A549 (cell line): Measurements from ENCODE around the gene CACNB1. TPM values are rescaled to one million over a fixed set of nuclear protein-coding genes. Genes with fewer than 3 reads are reported as not detected.
A peak's percentile ranks its signal among the peaks of the same experiment; 100 is the strongest.

Source experiments
- ATAC-seq, 2 experiments: fragments of 200-7000 bp in 1 of 2; fragments of >200 bp in 1 of 2; cut with Nextera tagmentation in 1 of 2; cut with Tn5 transposase in 1 of 2; 3 replicates each; pipeline versions ENCODE4 v1.8.0 to v1.9.1; 2018 to 2020; ENCODE audit warnings: mild to moderate bottlenecking in 1 of 2, moderate library complexity in 1 of 2
- CTCF ChIA-PET: fragments of 300-600 bp; sonication (Branson Sonifier 250); formaldehyde crosslinking; extraction: SDS; loops from one replicate; lab custom pipeline; 2021; ENCODE audit warnings: antibody characterized with exemption, inconsistent platforms; lab: Yijun Ruan, JAX
- POLR2A ChIA-PET: fragments of 350-600 bp; formaldehyde crosslinking; extraction: SDS; loops from one replicate; lab custom pipeline; 2021; ENCODE audit warnings: antibody characterized with exemption, inconsistent platforms; lab: Yijun Ruan, JAX
- DNase-seq, 2 experiments: peaks; one replicate each; pipeline versions ENCODE4 v3.0.0 to v3.0.0-alpha.2; 2011 to 2016; ENCODE audit warnings: low read depth in 1 of 2, low spot score in 1 of 2
- FAIRE-seq: peaks from 2 replicates; lab custom pipeline; 2011; peaks lifted over from hg19 to GRCh38; lab: Jason Lieb, UNC
- H3K27ac ChIP-seq, 2 experiments: fragments of >200 bp; sonication (Bioruptor Twin); formaldehyde crosslinking; 3 replicates each; pipeline ENCODE4 v1.5.1; 2016 to 2017
- H3K4me1 ChIP-seq: fragments of >200 bp; sonication (Bioruptor Twin); formaldehyde crosslinking; 3 replicates; pipeline ENCODE4 v1.6.1; 2016
- H3K4me2 ChIP-seq: fragments of >200 bp; sonication (Bioruptor Twin); formaldehyde crosslinking; 3 replicates; pipeline ENCODE4 v1.6.1; 2016
- H3K4me3 ChIP-seq: fragments of >200 bp; sonication (Bioruptor Twin); formaldehyde crosslinking; 3 replicates; pipeline ENCODE4 v1.5.1; 2016
- H3K9me3 ChIP-seq: fragments of >200 bp; sonication (Bioruptor Twin); formaldehyde crosslinking; 3 replicates; pipeline ENCODE4 v1.6.1; 2016
- BHLHE40 ChIP-seq: IDR thresholded peaks from 2 replicates; pipeline ENCODE4 v1.6.1; 2012; ENCODE audit warnings: low read depth, low read length, inconsistent platforms
- CEBPB ChIP-seq, 2 experiments: fragments of >200 bp in 1 of 2; sonication (Bioruptor Twin) in 1 of 2; formaldehyde crosslinking in 1 of 2; IDR thresholded peaks; 2 replicates each; pipeline ENCODE4 v1.6.1; 2012 to 2016
- CHD4 ChIP-seq: fragments of 200-600 bp; sonication (generic); IDR thresholded peaks from 2 replicates; pipeline ENCODE4 v1.6.1; 2016; ENCODE audit warnings: antibody characterized with exemption, mild to moderate bottlenecking, borderline replicate concordance
- FOSB ChIP-seq: fragments of 250-450 bp; sonication (Bioruptor Pico); IDR thresholded peaks from 2 replicates; pipeline ENCODE4 v1.5.0; 2020; ENCODE audit warnings: mild to moderate bottlenecking, moderate library complexity
- FOSL2 ChIP-seq, 2 experiments: fragments of 450-650 bp in 1 of 2; fragments of >200 bp in 1 of 2; sonication (Bioruptor Twin) in 1 of 2; formaldehyde crosslinking; IDR thresholded peaks; 2 replicates each; pipeline versions ENCODE4 v1.5.0 to v1.6.1; 2016 to 2020; ENCODE audit warnings: mild to moderate bottlenecking in 1 of 2, moderate library complexity in 1 of 2
- FOXS1 ChIP-seq: fragments of 250-450 bp; sonication (Bioruptor Pico); IDR thresholded peaks from 2 replicates; pipeline ENCODE4 v1.5.0; 2020; ENCODE audit warnings: mild to moderate bottlenecking, moderate library complexity
- HDAC2 ChIP-seq: fragments of 200-600 bp; sonication (generic); IDR thresholded peaks from 2 replicates; pipeline ENCODE4 v1.6.1; 2016
- JUN ChIP-seq, 2 experiments: fragments of >200 bp; sonication (Bioruptor Twin); formaldehyde crosslinking; IDR thresholded peaks; 2 replicates in 1 of 2; 3 replicates in 1 of 2; pipeline ENCODE4 v1.6.1; 2016 to 2017
- KDM1A ChIP-seq: fragments of 200-600 bp; sonication (generic); IDR thresholded peaks from 2 replicates; pipeline ENCODE4 v1.6.1; 2016; ENCODE audit warnings: low read depth, mild to moderate bottlenecking
- KDM5A ChIP-seq: fragments of 200-600 bp; sonication (generic); IDR thresholded peaks from 2 replicates; pipeline ENCODE4 v1.6.1; 2016; ENCODE audit warnings: antibody characterized with exemption, mild to moderate bottlenecking
- MYC ChIP-seq: IDR thresholded peaks from 2 replicates; pipeline ENCODE4 v1.6.1; 2012; ENCODE audit warnings: mild to moderate bottlenecking, inconsistent platforms, low read length, improper control_type of control experiment, borderline replicate concordance
- NFE2L2 ChIP-seq: fragments of 150-350 bp; conservative IDR thresholded peaks from 2 replicates; pipeline ENCODE4 v1.6.1; 2014; ENCODE audit warnings: low read length
- PHF8 ChIP-seq: fragments of 200-600 bp; sonication (generic); IDR thresholded peaks from 2 replicates; pipeline ENCODE4 v1.6.1; 2016; ENCODE audit warnings: low read depth, mild to moderate bottlenecking, antibody characterized with exemption, moderate library complexity, borderline replicate concordance
- POLR2A ChIP-seq: IDR thresholded peaks from 2 replicates; pipeline ENCODE4 v1.6.1; 2012; ENCODE audit warnings: mild to moderate bottlenecking, low read length
- TP53 ChIP-seq: fragments of 250-450 bp; sonication (Bioruptor Pico); IDR thresholded peaks from 2 replicates; pipeline ENCODE4 v1.5.0; 2021; ENCODE audit warnings: mild to moderate bottlenecking, moderate library complexity
- WGBS: methylation state at CpG from one replicate; pipeline ENCODE4 v1.1.6; 2017; ENCODE audit errors: missing lambda C conversion rate; 5-methylcytosine and 5-hydroxymethylcytosine counted together
- polyA plus RNA-seq, 4 experiments: library from polyadenylated mRNA; depleted of rRNA in 3 of 4; stranded (reverse); fragments of >200 nt; fragmentation: RNase III in 1 of 4; extraction: RNeasy Plus Mini Kit Qiagen cat#74134 plus additional on column Dnase treatment in 1 of 4; gene quantifications; 2 replicates in 3 of 4; 3 replicates in 1 of 4; pipeline ENCODE4 v1.2.3, GENCODE V29; 2011 to 2017
- TF ChIP-seq, protein P1 (sequence below): fragments of 450-650 bp; IDR thresholded peaks from 2 replicates; pipeline ENCODE4 v1.6.1; 2014; ENCODE audit warnings: antibody characterized with exemption
- TF ChIP-seq, protein P2 (sequence below): IDR thresholded peaks from 2 replicates; pipeline ENCODE4 v1.6.1; 2012; ENCODE audit warnings: low read depth, borderline replicate concordance
- TF ChIP-seq, protein P3 (sequence below): IDR thresholded peaks from 2 replicates; pipeline ENCODE4 v1.6.1; 2012
- TF ChIP-seq, protein P4 (sequence below): IDR thresholded peaks from 2 replicates; pipeline ENCODE4 v1.6.1; 2012

CACNB1 gene
- polyA plus RNA-seq, 2 of the 4 experiments (the other 2 are of a cell fraction), result 3.6 to 3.9 TPM

DNA sequence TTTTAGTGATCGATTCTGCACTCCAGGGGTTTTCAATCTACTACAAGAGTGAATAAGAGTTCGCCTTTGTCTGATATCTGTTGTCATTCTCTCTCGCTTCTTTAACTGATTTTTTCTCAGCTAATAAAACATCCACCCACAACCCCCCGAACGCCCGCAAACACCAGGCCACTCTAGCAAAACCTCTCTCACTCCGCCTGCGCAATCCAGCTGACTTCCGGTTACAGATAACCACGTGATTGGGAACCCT lies 2.3 kb upstream of the CACNB1 start:
- TF ChIP-seq BHLHE40 (no peak), FOSL2 (IDR thresholded peaks at IDR 0.05) (no peak), FOSL2 (CRISPR knock-in tag; IDR thresholded peaks at IDR 0.05) (no peak), KDM5A (no peak), FOXS1 (CRISPR knock-in tag) (no peak), CEBPB (IDR thresholded peaks at IDR 0.05) (peak in 1 of 2 experiments; percentile 87; a peak in 2 of 4 replicates), KDM1A (no peak), FOSB (CRISPR knock-in tag) (no peak), POLR2A (peak; percentile 30; the same call in 1 of the 2 replicates), TP53 (CRISPR knock-in tag) (no peak)
- TF ChIP-seq, protein P1, sequence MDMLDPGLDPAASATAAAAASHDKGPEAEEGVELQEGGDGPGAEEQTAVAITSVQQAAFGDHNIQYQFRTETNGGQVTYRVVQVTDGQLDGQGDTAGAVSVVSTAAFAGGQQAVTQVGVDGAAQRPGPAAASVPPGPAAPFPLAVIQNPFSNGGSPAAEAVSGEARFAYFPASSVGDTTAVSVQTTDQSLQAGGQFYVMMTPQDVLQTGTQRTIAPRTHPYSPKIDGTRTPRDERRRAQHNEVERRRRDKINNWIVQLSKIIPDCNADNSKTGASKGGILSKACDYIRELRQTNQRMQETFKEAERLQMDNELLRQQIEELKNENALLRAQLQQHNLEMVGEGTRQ, result peak; percentile 95
- TF ChIP-seq, protein P2, sequence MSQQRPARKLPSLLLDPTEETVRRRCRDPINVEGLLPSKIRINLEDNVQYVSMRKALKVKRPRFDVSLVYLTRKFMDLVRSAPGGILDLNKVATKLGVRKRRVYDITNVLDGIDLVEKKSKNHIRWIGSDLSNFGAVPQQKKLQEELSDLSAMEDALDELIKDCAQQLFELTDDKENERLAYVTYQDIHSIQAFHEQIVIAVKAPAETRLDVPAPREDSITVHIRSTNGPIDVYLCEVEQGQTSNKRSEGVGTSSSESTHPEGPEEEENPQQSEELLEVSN, result peak; percentile 7; the same call in 1 of the 2 replicates
- WGBS, result 2% methylated on average over 10 of the region's 10 CpGs
- Histone ChIP-seq H3K9me3 (no peaks in the 10 kb centered on the region), H3K4me3 (peak overlapping the region; percentile 96), H3K4me1 (peaks cover 47% of the 10 kb centered on the region), H3K4me2 (peak overlapping the region; percentile 85), H3K27ac (peak overlapping the region; percentile 96)
- POLR2A ChIA-PET, result interaction anchor here (0.6 to 1.6 kb wide), 27 partner anchors 9 to 488 kb away, joined by 3 to 21 read pairs (median 4); partner anchors contain the start of genes ARL5C, CDK12, FBXL20 and LASP1
- CTCF ChIA-PET, result interaction anchor here (0.7 to 31.5 kb wide), 6 partner anchors 9 to 217 kb away, joined by 3 to 1140 read pairs (median 6); no protein-coding TSS in a partner anchor
- ATAC-seq (peak; percentile 41 to 57; a peak in 4 of 6 replicates), FAIRE-seq (no peak), DNase-seq (peak; percentile 98 to 100)

DNA sequence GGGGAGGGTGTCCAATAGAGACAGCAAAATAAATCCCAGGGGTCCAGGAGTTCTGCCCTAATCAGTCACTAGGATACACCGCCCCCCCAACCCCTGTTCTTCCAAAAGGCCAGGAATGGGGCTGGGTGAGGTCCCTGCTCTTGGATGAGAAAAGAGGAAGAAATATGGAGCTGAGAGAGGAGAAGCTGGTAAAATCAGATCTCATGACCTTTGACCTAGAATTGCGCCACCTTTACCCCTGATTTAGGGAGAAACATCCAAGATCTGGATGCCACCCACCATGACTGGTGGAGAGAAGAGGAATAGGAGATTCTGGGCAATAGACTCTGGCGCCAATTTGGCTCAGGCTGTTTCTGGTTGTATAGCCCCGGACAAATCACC lies 707 bp upstream of the CACNB1 start:
- Histone ChIP-seq H3K9me3 (no peaks in the 10 kb centered on the region), H3K4me2 (peak overlapping the region; percentile 99), H3K27ac (peak overlapping the region; percentile 94 to 96), H3K4me1 (peaks cover 53% of the 10 kb centered on the region), H3K4me3 (peak overlapping the region; percentile 96)
- WGBS, result 72% methylated on average over 4 of the region's 4 CpGs
- FAIRE-seq (no peak), ATAC-seq (no peak), DNase-seq (no peak)
- no peak for TF ChIP-seq FOSL2 (IDR thresholded peaks at IDR 0.05)
- no peak for TF ChIP-seq FOSL2 (CRISPR knock-in tag; IDR thresholded peaks at IDR 0.05)
- TF ChIP-seq CHD4, result no peak
- no peak for TF ChIP-seq NFE2L2
- TF ChIP-seq CEBPB (IDR thresholded peaks at IDR 0.05), result 0 out of 4 replicates have a peak, but pooled peaks of 1 of the 2 experiments have one; percentile 35
- TF ChIP-seq, protein P3, sequence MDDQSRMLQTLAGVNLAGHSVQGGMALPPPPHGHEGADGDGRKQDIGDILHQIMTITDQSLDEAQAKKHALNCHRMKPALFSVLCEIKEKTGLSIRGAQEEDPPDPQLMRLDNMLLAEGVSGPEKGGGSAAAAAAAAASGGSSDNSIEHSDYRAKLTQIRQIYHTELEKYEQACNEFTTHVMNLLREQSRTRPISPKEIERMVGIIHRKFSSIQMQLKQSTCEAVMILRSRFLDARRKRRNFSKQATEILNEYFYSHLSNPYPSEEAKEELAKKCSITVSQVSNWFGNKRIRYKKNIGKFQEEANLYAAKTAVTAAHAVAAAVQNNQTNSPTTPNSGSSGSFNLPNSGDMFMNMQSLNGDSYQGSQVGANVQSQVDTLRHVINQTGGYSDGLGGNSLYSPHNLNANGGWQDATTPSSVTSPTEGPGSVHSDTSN, result no peak
- TF ChIP-seq MYC, result no peak
- no peak for TF ChIP-seq HDAC2
- no peak for TF ChIP-seq PHF8
- ChIA-PET CTCF (interaction anchor here (0.7 to 31.5 kb wide), 10 partner anchors 9 to 429 kb away, joined by 3 to 1140 read pairs (median 3); partner anchors contain the start of genes ARL5C and PPP1R1B), POLR2A (no interaction called here)

DNA sequence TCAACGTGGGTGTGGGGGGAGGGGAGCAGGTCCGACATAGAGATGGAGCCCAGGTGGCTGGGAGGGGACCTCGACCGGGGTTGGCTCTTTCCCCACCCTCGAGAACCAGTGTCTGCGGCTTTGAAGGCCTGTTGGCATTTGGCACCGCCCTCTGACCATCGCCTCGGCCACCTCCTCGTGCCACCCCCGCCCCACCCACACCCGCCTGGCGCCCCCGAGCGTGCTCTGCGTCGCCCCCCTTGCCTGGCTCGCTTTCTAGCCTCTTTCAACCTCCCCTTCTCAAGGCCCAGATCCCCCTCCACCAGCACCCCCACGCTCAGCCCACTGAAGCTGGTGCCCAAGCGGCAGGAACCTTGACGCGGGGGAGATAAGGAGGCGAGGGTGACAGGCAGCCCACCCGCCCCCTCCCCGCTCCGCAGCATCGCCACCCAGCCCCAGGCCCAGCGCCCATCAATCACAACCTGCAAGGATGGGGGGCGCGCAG lies 619 bp downstream of the CACNB1 start:
- TF ChIP-seq, protein P4, sequence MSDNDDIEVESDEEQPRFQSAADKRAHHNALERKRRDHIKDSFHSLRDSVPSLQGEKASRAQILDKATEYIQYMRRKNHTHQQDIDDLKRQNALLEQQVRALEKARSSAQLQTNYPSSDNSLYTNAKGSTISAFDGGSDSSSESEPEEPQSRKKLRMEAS, result peak; percentile 29; the same call in 1 of the 2 replicates
- TF ChIP-seq JUN (IDR thresholded peaks at IDR 0.05), result 0 out of 5 replicates have a peak, but pooled peaks of 1 of the 2 experiments have one; percentile 1
- no peak for TF ChIP-seq KDM1A
- peaks cover 42% of the 10 kb centered on the region for H3K4me1 ChIP-seq
- ChIA-PET POLR2A (interaction anchor here (0.6 to 2.6 kb wide), 2 partner anchors 32 to 155 kb away, joined by 6 read pairs; no protein-coding TSS in a partner anchor), CTCF (interaction anchor here (0.6 to 31.5 kb wide), 5 partner anchors 10 to 43 kb away, joined by 3 to 1140 read pairs (median 20); partner anchors contain the start of gene ARL5C)
- H3K4me2 ChIP-seq, result peak overlapping the region; percentile 99
- DNase-seq (peak; percentile 62 to 83), ATAC-seq (peak; percentile 23 to 52; a peak in 5 of 6 replicates), FAIRE-seq (no peak)
- H3K9me3 ChIP-seq, result no peaks in the 10 kb centered on the region
- H3K27ac ChIP-seq, result peak overlapping the region; percentile 94 to 96
- 4% methylated on average over 21 of the region's 30 CpGs for WGBS
- peak overlapping the region; percentile 96 for H3K4me3 ChIP-seq
